Measurements from ENCODE around the gene SLC5A10. TPM values are rescaled to one million over a fixed set of nuclear protein-coding genes. Genes with fewer than 3 reads are reported as not detected.
"Not testable (repeated sequence)": the region's sequence is repeated elsewhere in the genome, so short reads cannot be mapped to it uniquely, and the experiment has no call there.

The SLC5A10 gene
- total RNA-seq, 4 donors from 2014 or later, result not detected

DNA sequence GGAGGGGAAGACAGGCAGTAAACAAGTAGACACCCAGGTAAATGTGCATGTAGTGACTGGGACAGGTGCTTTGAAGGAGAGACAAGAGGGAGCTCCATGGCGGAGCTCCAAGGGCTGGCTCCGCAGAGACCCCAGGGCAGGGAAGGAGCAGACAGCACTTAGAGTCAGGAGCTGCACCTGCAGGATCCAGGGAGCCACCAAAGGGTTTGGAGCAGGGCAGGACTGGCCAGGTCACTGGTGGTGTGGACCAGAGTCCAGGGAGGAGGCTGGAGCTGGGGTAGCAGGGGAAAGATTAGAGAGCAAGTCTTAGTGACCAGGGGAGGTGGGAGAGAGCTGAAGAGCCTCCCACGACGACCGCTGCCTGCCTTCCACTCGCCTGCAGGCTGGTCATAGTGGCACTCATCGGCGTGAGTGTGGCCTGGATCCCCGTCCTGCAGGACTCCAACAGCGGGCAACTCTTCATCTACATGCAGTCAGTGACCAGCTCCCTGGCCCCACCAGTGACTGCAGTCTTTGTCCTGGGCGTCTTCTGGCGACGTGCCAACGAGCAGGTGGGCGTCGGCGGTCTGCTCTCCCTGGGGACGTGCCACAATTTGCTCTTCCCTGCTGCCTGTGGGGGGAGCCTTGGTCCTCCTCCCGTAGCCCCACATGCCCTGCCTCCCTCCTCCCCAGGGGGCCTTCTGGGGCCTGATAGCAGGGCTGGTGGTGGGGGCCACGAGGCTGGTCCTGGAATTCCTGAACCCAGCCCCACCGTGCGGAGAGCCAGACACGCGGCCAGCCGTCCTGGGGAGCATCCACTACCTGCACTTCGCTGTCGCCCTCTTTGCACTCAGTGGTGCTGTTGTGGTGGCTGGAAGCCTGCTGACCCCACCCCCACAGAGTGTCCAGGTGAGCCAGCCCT, 67.3 kb downstream of the SLC5A10 start:
- 53% methylated on average over 22 of the region's 27 CpGs for WGBS
- H3K27ac ChIP-seq (replicated peaks in 1 of 4), result no peak overlapping the region
- intact Hi-C loops (cut with DNase I), result no loop called here

GRCh38 chr17:19020016-19020415, 68.1 kb downstream of the SLC5A10 start:
- no peaks in the 10 kb centered on the region for H3K27me3 ChIP-seq
- DNase-seq (ENCODE audit: extremely low spot score), result no peak
- 92% methylated on average over 1 of the region's 3 CpGs for WGBS
- peaks cover 0 to 3% (median 0%) of the 10 kb centered on the region in 4 donors for H3K36me3 ChIP-seq
- H3K4me3 ChIP-seq, result no peak overlapping the region
- H3K9me3 ChIP-seq, result no peaks in the 10 kb centered on the region
- no peak for TF ChIP-seq CTCF (IDR thresholded peaks at IDR 0.05)
- no peak for TF ChIP-seq POLR2AphosphoS5 (IDR thresholded peaks at IDR 0.05)
- TF ChIP-seq EP300 (IDR thresholded peaks at IDR 0.05), result no peak
- no peak for TF ChIP-seq POLR2A (IDR thresholded peaks at IDR 0.05; ENCODE audit: low read depth)
- intact Hi-C loops (cut with DNase I), result no loop called here
- H3K27ac ChIP-seq (replicated peaks in 1 of 4), result no peak overlapping the region
- no peaks in the 10 kb centered on the region for H3K4me1 ChIP-seq

More for the DNA sequence above, 67.3 kb downstream of the SLC5A10 start:
- no peaks in the 10 kb centered on the region for H3K4me1 ChIP-seq
- no peaks in the 10 kb centered on the region for H3K9me3 ChIP-seq
- DNase-seq (ENCODE audit: extremely low spot score), result no peak
- H3K36me3 ChIP-seq, result peaks cover 0 to 3% (median 0%) of the 10 kb centered on the region in 4 donors
- no peaks in the 10 kb centered on the region for H3K27me3 ChIP-seq
- no peak for TF ChIP-seq EP300 (IDR thresholded peaks at IDR 0.05)
- no peak for TF ChIP-seq POLR2A (IDR thresholded peaks at IDR 0.05; ENCODE audit: low read depth)
- TF ChIP-seq POLR2AphosphoS5 (IDR thresholded peaks at IDR 0.05), result no peak
- no peak for TF ChIP-seq CTCF (IDR thresholded peaks at IDR 0.05)
- no peak overlapping the region for H3K4me3 ChIP-seq

- H3K9me3 ChIP-seq; DNase-seq (ENCODE audit: extremely low spot score); H3K36me3 ChIP-seq; H3K27me3 ChIP-seq; intact Hi-C loops (cut with DNase I); H3K4me1 ChIP-seq; H3K4me3 ChIP-seq; H3K27ac ChIP-seq (replicated peaks in 1 of 4): not testable (repeated sequence)
- WGBS, result 96% methylated on average over 5 of the region's 7 CpGs
These were observed 69.2 kb downstream of the SLC5A10 start for GRCh38 chr17:19021011-19021621.

- TF ChIP-seq CTCF (IDR thresholded peaks at IDR 0.05), result no peak
- no peak for TF ChIP-seq POLR2A (IDR thresholded peaks at IDR 0.05; ENCODE audit: low read depth)
- no peak for TF ChIP-seq EP300 (IDR thresholded peaks at IDR 0.05)
- no peak for TF ChIP-seq POLR2AphosphoS5 (IDR thresholded peaks at IDR 0.05)
- no peak overlapping the region for H3K27ac ChIP-seq (replicated peaks in 1 of 4)
- no peak overlapping the region for H3K4me3 ChIP-seq
- over 99% methylated on average over 17 of the region's 24 CpGs for WGBS
- H3K36me3 ChIP-seq, result peaks cover 0 to 3% (median 0%) of the 10 kb centered on the region in 4 donors
- H3K27me3 ChIP-seq, result no peaks in the 10 kb centered on the region
- H3K4me1 ChIP-seq, result no peaks in the 10 kb centered on the region
- intact Hi-C loops (cut with DNase I), result no loop called here
- H3K9me3 ChIP-seq, result no peaks in the 10 kb centered on the region
- no peak for DNase-seq (ENCODE audit: extremely low spot score)
These were observed 69.7 kb downstream of the SLC5A10 start for GRCh38 chr17:19021622-19022083.

- intact Hi-C loops (cut with DNase I), result no loop called here
- no peak for DNase-seq (ENCODE audit: extremely low spot score)
- 67% methylated on average over 1 of the region's 5 CpGs for WGBS
- no peak for TF ChIP-seq EP300 (IDR thresholded peaks at IDR 0.05)
- no peak for TF ChIP-seq POLR2AphosphoS5 (IDR thresholded peaks at IDR 0.05)
- TF ChIP-seq POLR2A (IDR thresholded peaks at IDR 0.05; ENCODE audit: low read depth), result no peak
- TF ChIP-seq CTCF (IDR thresholded peaks at IDR 0.05), result no peak
- Histone ChIP-seq H3K27ac (replicated peaks in 1 of 4) (no peak overlapping the region), H3K4me1 (no peaks in the 10 kb centered on the region), H3K9me3 (no peaks in the 10 kb centered on the region), H3K4me3 (no peak overlapping the region), H3K36me3 (peaks cover 0 to 3% (median 0%) of the 10 kb centered on the region in 4 donors), H3K27me3 (no peaks in the 10 kb centered on the region)
These were observed 70.2 kb downstream of the SLC5A10 start for GRCh38 chr17:19022128-19022527.

Measured in esophagus muscularis mucosa (tissue), 4 donors.